ENCODE measurements around the gene SUMF1. TPM values are rescaled to one million over a fixed set of nuclear protein-coding genes. Genes with fewer than 3 reads are reported as not detected.
A peak's percentile ranks its signal among the peaks of the same experiment; 100 is the strongest.

Gene SUMF1
- total and polyA plus RNA-seq, 2 experiments from 2014 or later, result 23.5 to 29.9 TPM

- peak in 1 of 2 donors; percentile 32 for DNase-seq (ENCODE audit: low read depth in 1 of 2, low spot score in 1 of 2)
- H3K4me1 ChIP-seq (ENCODE audit: low read depth), result peaks cover 31% of the 10 kb centered on the region
- TF ChIP-seq, protein P1, sequence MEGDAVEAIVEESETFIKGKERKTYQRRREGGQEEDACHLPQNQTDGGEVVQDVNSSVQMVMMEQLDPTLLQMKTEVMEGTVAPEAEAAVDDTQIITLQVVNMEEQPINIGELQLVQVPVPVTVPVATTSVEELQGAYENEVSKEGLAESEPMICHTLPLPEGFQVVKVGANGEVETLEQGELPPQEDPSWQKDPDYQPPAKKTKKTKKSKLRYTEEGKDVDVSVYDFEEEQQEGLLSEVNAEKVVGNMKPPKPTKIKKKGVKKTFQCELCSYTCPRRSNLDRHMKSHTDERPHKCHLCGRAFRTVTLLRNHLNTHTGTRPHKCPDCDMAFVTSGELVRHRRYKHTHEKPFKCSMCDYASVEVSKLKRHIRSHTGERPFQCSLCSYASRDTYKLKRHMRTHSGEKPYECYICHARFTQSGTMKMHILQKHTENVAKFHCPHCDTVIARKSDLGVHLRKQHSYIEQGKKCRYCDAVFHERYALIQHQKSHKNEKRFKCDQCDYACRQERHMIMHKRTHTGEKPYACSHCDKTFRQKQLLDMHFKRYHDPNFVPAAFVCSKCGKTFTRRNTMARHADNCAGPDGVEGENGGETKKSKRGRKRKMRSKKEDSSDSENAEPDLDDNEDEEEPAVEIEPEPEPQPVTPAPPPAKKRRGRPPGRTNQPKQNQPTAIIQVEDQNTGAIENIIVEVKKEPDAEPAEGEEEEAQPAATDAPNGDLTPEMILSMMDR (IDR thresholded peaks at IDR 0.05; ENCODE audit: low read depth, low read length), result no peak
- H3K27ac ChIP-seq, result peak overlapping the region; percentile 26
- no peak overlapping the region for H3K4me3 ChIP-seq
- no peaks in the 10 kb centered on the region for H3K9me3 ChIP-seq (ENCODE audit: low read depth)
- no peaks in the 10 kb centered on the region for H3K36me3 ChIP-seq
- no peaks in the 10 kb centered on the region for H3K27me3 ChIP-seq
These were observed 111.5 kb downstream of the SUMF1 start for GRCh38 chr3:4355401-4356219.

GRCh38 chr3:4351872-4352271 is 115.2 kb downstream of the SUMF1 start:
- no peak overlapping the region for H3K4me3 ChIP-seq
- no peak overlapping the region for H3K27ac ChIP-seq
- H3K36me3 ChIP-seq, result no peaks in the 10 kb centered on the region
- H3K4me1 ChIP-seq (ENCODE audit: low read depth), result peaks cover 31% of the 10 kb centered on the region
- TF ChIP-seq, protein P1 (IDR thresholded peaks at IDR 0.05; ENCODE audit: low read depth, low read length), result no peak
- H3K9me3 ChIP-seq (ENCODE audit: low read depth), result no peaks in the 10 kb centered on the region
- DNase-seq (ENCODE audit: low read depth in 1 of 2, low spot score in 1 of 2), result peak in 1 of 2 donors; percentile 3
- no peaks in the 10 kb centered on the region for H3K27me3 ChIP-seq

- TF ChIP-seq, protein P1 (IDR thresholded peaks at IDR 0.05; ENCODE audit: low read depth, low read length), result no peak
- Histone ChIP-seq H3K27ac (no peak overlapping the region), H3K4me1 (ENCODE audit: low read depth) (peaks cover 26% of the 10 kb centered on the region), H3K36me3 (no peaks in the 10 kb centered on the region), H3K9me3 (ENCODE audit: low read depth) (no peaks in the 10 kb centered on the region), H3K4me3 (no peak overlapping the region), H3K27me3 (no peaks in the 10 kb centered on the region)
- DNase-seq (ENCODE audit: low read depth in 1 of 2, low spot score in 1 of 2), result peak; percentile 3 to 73
These were observed 115.8 kb downstream of the SUMF1 start for GRCh38 chr3:4351164-4351855.

DNA sequence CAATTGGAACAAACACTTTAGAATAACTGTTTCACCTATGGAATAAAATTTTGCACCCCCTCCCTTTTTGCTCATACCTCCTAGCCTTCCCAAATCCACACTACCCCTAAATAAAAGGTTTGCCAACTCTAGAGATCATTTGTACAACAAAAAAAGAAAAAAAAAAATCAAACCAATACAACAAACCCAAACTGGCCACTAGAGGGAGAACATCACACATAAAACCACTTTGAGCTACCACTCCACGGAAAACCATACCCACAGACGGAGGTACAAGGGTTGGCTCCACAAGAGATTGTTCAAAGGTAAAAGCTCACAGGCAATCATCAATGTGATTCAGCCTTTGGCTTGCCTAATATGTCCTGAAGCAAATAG is 116.3 kb downstream of the SUMF1 start:
- H3K4me3 ChIP-seq, result no peak overlapping the region
- H3K4me1 ChIP-seq (ENCODE audit: low read depth), result peaks cover 21% of the 10 kb centered on the region
- TF ChIP-seq, protein P1 (IDR thresholded peaks at IDR 0.05; ENCODE audit: low read depth, low read length), result peak; percentile 65
- no peaks in the 10 kb centered on the region for H3K9me3 ChIP-seq (ENCODE audit: low read depth)
- peak; percentile 69 to 91 for DNase-seq (ENCODE audit: low read depth in 1 of 2, low spot score in 1 of 2)
- no peaks in the 10 kb centered on the region for H3K27me3 ChIP-seq
- H3K27ac ChIP-seq, result no peak overlapping the region
- no peaks in the 10 kb centered on the region for H3K36me3 ChIP-seq

DNA sequence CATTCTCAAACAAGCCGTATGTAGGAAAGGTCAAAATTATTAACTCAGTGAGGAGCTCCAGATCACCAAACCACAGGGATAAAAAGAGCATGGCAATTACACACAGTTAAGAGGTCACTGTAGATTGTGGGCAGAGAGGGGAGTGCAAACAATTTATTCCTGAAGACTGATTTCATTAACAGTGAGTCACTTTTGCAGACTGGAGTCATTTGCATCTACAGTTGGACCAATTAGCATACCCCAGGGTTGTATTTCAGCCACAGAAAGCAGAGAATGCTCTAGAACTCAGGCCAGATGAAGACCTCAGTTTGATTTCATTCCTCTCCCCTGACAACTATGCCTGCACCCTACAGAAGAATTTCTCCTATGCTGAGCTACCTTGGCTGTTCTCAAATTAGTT is 123.8 kb downstream of the SUMF1 start:
- TF ChIP-seq, protein P1 (IDR thresholded peaks at IDR 0.05; ENCODE audit: low read depth, low read length), result no peak
- H3K4me3 ChIP-seq, result no peak overlapping the region
- no peak overlapping the region for H3K27ac ChIP-seq
- no peaks in the 10 kb centered on the region for H3K9me3 ChIP-seq (ENCODE audit: low read depth)
- H3K27me3 ChIP-seq, result no peaks in the 10 kb centered on the region
- no peaks in the 10 kb centered on the region for H3K4me1 ChIP-seq (ENCODE audit: low read depth)
- DNase-seq (ENCODE audit: low read depth in 1 of 2, low spot score in 1 of 2), result no peak
- no peaks in the 10 kb centered on the region for H3K36me3 ChIP-seq

All from cardiac muscle cell (in vitro differentiated cells and primary cell).